Ovary (tissue), 9 donors: ENCODE measurements around the gene CTRB1. TPM values are rescaled to one million over a fixed set of nuclear protein-coding genes. Genes with fewer than 3 reads are reported as not detected.

Experiments used
- DNase-seq, 5 donors: peaks; one replicate each; pipeline ENCODE4 v3.0.0-alpha.2; 2019 to 2020
- H3K27ac ChIP-seq, 2 donors: fragments of 200-600 bp; one replicate each; pipeline versions ENCODE4 v1.5.1 to v1.8.0; 2019 to 2022
- H3K27me3 ChIP-seq: fragments of 200-600 bp; one replicate; pipeline ENCODE4 v1.8.0; 2022
- H3K36me3 ChIP-seq: fragments of 200-600 bp; sonication (generic); one replicate; pipeline ENCODE4 v1.5.1; 2019
- H3K4me1 ChIP-seq: one replicate; pipeline ENCODE4 v1.8.1; 2013; ENCODE audit warnings: mild to moderate bottlenecking, moderate library complexity; ENCODE audit not compliant: insufficient read depth
- H3K4me3 ChIP-seq: fragments of 200-600 bp; sonication (generic); one replicate; pipeline ENCODE4 v1.5.1; 2017
- H3K9me3 ChIP-seq, 2 donors: fragments of 200-600 bp in 1 of 2; sonication (generic) in 1 of 2; one replicate each; pipeline versions ENCODE4 v1.5.1 to v1.8.1; 2013 to 2019; ENCODE audit warnings: mild to moderate bottlenecking in 1 of 2, moderate library complexity in 1 of 2
- EP300 ChIP-seq: sonication (generic); formaldehyde crosslinking; IDR thresholded peaks from one replicate; pipeline ENCODE4 v1.6.1; 2017; ENCODE audit warnings: antibody characterized with exemption
- POLR2A ChIP-seq: fragments of 450-650 bp; IDR thresholded peaks from one replicate; pipeline ENCODE4 v1.6.1; 2017; ENCODE audit warnings: antibody characterized with exemption, mild to moderate bottlenecking, moderate library complexity
- WGBS, 3 donors: extraction: QIAGEN DNeasy Blood & Tissue Kit in 1 of 3; methylation state at CpG; one replicate each; pipeline versions ENCODE4 v1.1.5 to v1.1.7; 2013 to 2017; 5-methylcytosine and 5-hydroxymethylcytosine counted together
- intact Hi-C, 4 donors: fragments of 100-400 bp; cut with DNase I; formaldehyde crosslinking; loops; one replicate each; pipeline versions ENCODE4 v1.11.0 to v1.15.1; 2022 to 2023
- polyA plus RNA-seq, 2 donors: library from polyadenylated mRNA; stranded (reverse); fragments of 200-250 nt in 1 of 2; fragments of 350-450 nt in 1 of 2; fragmentation: Illumina TruSeq in 1 of 2; extraction: RNeasy Lipid Tissue Mini Kit (QIAGEN cat#74804) in 1 of 2; gene quantifications; one replicate each; pipeline ENCODE4 v1.2.3, GENCODE V29; 2013 to 2014
- total RNA-seq, 7 donors: library from RNA; depleted of rRNA in 2 of 7; stranded (reverse); fragments of >200 nt in 2 of 7; fragmentation: NEBNext Ultra II Directional in 3 of 7; extraction: Animal tissue kit (Norgen Biotek cat#: 25700) in 3 of 7; gene quantifications; one replicate each; pipeline versions ENCODE4 v1.1.0 to v1.2.4, GENCODE V29; 2016 to 2023
- TF ChIP-seq, protein P1 (sequence below), 3 donors: fragments of 450-650 bp in 2 of 3; fragments of 200-600 bp in 1 of 3; IDR thresholded peaks; one replicate each; pipeline versions ENCODE4 v1.5.1 to v1.8.0; 2016 to 2022; ENCODE audit warnings: antibody characterized with exemption in 3 of 3, mild to moderate bottlenecking in 1 of 3
- donor health status: DM: no; HTN: no; CAD: no; lungs with moderate emphysema.
- donor health status: DM: no; HTN: no; CAD: no.
- donor health status: Bipolar disorder and iron deficiency.
- donor health status: DM: yes; HTN: yes; CAD: no.
- donor health status: DM: no; HTN: no; CAD: no.
- donor health status: DM: yes; HTN: yes; CAD: no.

The CTRB1 gene
- total and polyA plus RNA-seq, 9 donors: 0.67 to 14.7 (median 3.1) TPM; not detected in 4

DNA sequence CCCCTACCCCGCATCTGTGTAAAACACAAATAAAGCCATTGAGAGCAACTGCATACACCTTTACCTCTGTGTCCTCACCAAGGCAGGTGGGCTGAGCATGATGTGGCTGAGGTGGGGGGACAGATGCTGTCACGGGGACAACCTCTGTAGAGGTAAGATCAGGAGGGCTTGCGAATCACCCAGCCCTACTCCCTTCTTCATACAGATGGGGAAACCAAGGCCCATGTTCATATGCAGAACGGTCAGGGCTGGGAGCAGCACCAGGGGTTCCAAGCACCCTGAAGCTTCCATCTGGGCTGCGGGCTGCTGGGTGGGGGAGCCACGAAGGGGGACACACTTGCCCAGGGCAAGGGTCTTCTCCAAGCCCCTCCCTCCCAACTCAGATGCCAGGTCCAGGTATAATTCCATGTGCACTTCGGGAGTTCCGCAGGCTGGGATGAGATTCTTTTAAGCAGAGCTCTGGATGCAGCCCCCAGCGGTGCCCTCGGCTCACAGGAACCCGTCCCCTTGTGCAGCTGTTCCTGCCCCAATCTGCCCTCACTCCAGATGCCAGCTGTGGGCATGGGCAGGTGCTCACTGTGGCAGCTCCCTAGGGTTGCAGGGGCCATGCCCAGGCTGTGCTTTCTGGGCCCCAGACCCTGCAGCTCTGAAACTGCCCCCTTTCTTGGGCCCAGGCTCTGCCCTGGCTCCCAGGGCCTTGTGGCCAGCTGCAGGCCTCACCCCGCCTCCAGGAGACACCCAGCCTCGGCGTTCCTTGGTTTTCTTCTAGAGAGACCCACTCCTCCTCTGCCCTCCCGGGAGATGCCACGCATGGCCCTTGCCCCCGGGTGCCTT, 9.6 kb downstream of the CTRB1 start:
- H3K4me3 ChIP-seq: no peak overlapping the region
- H3K9me3 ChIP-seq: no peaks in the 10 kb centered on the region
- DNase-seq: no peak
- TF ChIP-seq, protein P1, sequence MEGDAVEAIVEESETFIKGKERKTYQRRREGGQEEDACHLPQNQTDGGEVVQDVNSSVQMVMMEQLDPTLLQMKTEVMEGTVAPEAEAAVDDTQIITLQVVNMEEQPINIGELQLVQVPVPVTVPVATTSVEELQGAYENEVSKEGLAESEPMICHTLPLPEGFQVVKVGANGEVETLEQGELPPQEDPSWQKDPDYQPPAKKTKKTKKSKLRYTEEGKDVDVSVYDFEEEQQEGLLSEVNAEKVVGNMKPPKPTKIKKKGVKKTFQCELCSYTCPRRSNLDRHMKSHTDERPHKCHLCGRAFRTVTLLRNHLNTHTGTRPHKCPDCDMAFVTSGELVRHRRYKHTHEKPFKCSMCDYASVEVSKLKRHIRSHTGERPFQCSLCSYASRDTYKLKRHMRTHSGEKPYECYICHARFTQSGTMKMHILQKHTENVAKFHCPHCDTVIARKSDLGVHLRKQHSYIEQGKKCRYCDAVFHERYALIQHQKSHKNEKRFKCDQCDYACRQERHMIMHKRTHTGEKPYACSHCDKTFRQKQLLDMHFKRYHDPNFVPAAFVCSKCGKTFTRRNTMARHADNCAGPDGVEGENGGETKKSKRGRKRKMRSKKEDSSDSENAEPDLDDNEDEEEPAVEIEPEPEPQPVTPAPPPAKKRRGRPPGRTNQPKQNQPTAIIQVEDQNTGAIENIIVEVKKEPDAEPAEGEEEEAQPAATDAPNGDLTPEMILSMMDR (IDR thresholded peaks at IDR 0.05): no peak
- TF ChIP-seq EP300 (no peak), POLR2A (no peak)
- no peaks in the 10 kb centered on the region for H3K4me1 ChIP-seq
- no peaks in the 10 kb centered on the region for H3K27me3 ChIP-seq
- H3K27ac ChIP-seq: no peak overlapping the region
- intact Hi-C loops: no loop called here
- WGBS, 3 donors: 85% methylated on average over 14 to 17 of the region's 17 CpGs
- no peaks in the 10 kb centered on the region for H3K36me3 ChIP-seq

DNA sequence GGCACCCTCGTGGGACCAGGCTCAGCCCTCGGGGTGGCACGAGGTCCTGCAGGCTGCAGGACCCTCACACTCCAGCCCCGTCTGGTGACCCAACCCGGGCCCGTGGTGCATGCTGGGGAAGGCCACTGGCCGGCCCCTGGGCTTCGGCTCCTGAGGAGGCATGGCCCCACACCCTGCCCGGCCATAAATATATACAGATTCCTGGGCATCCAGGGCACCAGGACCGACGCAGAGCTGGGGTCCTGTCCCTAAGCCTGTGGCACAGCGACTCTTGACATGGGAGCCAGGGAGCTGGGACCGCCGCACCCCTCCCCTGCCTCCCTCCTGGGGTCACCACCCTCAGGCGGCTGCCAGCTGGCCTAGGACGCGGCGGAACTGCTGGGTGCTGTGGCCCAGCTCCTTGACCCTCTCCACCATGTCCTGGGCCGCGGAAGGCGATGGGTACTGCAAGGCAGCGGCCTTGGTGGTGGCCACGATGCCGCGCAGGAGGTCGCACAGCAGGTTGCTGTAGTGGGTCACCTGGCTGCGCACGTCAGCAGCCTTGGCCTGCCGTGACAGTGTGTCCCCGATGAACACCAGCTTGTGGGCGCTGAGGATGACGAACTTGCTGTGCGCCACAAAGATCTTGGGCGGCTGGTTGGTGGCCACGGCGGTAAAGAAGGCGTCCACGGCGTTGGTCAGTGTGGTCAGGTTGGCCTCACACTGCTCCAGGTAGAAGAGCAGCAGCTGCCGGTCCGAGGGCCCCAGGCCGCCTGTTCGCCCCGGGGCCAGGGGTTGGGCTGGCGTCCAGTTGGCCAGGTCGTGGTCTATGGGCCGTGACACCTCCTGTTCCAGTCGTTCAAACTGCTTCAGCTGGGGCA, 10.6 kb downstream of the CTRB1 start:
- peak in 1 of 5 donors; percentile 24 for DNase-seq
- H3K27ac ChIP-seq: no peak overlapping the region
- intact Hi-C loops: loop anchor here in 3 of 4 donors (5.0 to 10.0 kb wide), 2 partner anchors 75 to 158 kb away; no protein-coding TSS in a partner anchor
- no peaks in the 10 kb centered on the region for H3K27me3 ChIP-seq
- H3K4me1 ChIP-seq: no peaks in the 10 kb centered on the region
- no peaks in the 10 kb centered on the region for H3K36me3 ChIP-seq
- no peak overlapping the region for H3K4me3 ChIP-seq
- H3K9me3 ChIP-seq: no peaks in the 10 kb centered on the region
- no peak for TF ChIP-seq POLR2A
- TF ChIP-seq, protein P1 (IDR thresholded peaks at IDR 0.05): no peak
- WGBS, 3 donors: 86 to 90% (median 89%) methylated on average over 44 to 48 of the region's 48 CpGs

- H3K4me1 ChIP-seq: no peaks in the 10 kb centered on the region
- no peaks in the 10 kb centered on the region for H3K36me3 ChIP-seq
- H3K4me3 ChIP-seq: no peak overlapping the region
- intact Hi-C loops: loop anchor here in 3 of 4 donors (5.0 to 10.0 kb wide), 2 partner anchors 74 to 157 kb away; no protein-coding TSS in a partner anchor
- H3K27ac ChIP-seq: no peak overlapping the region
- TF ChIP-seq, protein P1 (IDR thresholded peaks at IDR 0.05): no peak
- TF ChIP-seq EP300 (no peak), POLR2A (no peak)
- no peaks in the 10 kb centered on the region for H3K27me3 ChIP-seq
- WGBS, 3 donors: 86 to 92% (median 87%) methylated on average over 9 of the region's 9 CpGs
- H3K9me3 ChIP-seq: no peaks in the 10 kb centered on the region
- DNase-seq: no peak
Measured at GRCh38 chr16:75230471-75231110, 11.8 kb downstream of the CTRB1 start.

DNA sequence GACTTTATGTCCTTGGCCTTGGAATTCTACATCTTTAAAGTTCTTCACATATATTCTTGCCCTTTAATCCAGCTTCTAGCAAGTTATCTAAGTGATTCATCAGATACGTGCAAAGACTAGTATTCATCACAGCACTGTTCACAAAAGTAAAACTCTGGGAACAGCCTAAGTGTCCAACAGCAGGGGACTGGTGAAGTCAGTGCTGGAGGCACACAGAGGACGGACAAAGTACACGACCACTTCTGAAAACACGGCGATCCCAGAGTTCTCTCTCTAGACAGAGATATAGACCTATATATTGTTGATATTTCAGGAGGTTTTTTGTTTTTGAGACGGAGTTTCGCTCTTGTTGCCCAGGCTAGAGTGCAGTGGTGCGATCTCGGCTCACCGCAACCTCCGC, 12.8 kb downstream of the CTRB1 start:
- Histone ChIP-seq H3K36me3 (no peaks in the 10 kb centered on the region), H3K9me3 (no peaks in the 10 kb centered on the region), H3K27me3 (no peaks in the 10 kb centered on the region), H3K27ac (no peak overlapping the region), H3K4me1 (no peaks in the 10 kb centered on the region), H3K4me3 (no peak overlapping the region)
- TF ChIP-seq, protein P1 (IDR thresholded peaks at IDR 0.05): no peak
- TF ChIP-seq EP300 (no peak), POLR2A (no peak)
- 84 to 94% (median 87%) methylated on average over 11 of the region's 11 CpGs for WGBS, 3 donors
- DNase-seq: no peak
- intact Hi-C loops: loop anchor here in 3 of 4 donors (5.0 to 10.0 kb wide), 2 partner anchors 73 to 156 kb away; no protein-coding TSS in a partner anchor
